Right ventricle myocardium inferior (tissue), 1 donor: ENCODE measurements around the gene CTNNB1. TPM values are rescaled to one million over a fixed set of nuclear protein-coding genes. Genes with fewer than 3 reads are reported as not detected.
A peak's percentile ranks its signal among the peaks of the same experiment; 100 is the strongest.

Experiments
- ATAC-seq: fragments of 200-7000 bp; cut with Tn5 transposase; one replicate; pipeline ENCODE4 v1.9.1; 2020; ENCODE audit warnings: mild to moderate bottlenecking, moderate library complexity
- DNase-seq: peaks from one replicate; pipeline ENCODE4 v3.0.0; 2021; ENCODE audit errors: missing footprints
- intact Hi-C: fragments of 100-400 bp; cut with DNase I; formaldehyde crosslinking; loops from one replicate; pipeline ENCODE4 v1.11.0; 2022
- total RNA-seq: library from RNA; stranded (reverse); fragmentation: NEBNext Ultra II Directional; extraction: Animal tissue kit (Norgen Biotek cat#: 25700); gene quantifications from one replicate; pipeline ENCODE4 v1.2.1, GENCODE V29; 2021
- donor health status: DM: no; HTN: yes; CAD: no; lungs with severe emphysema.

Gene CTNNB1
- total RNA-seq, 1 donor from 2014 or later = 160 TPM

DNA sequence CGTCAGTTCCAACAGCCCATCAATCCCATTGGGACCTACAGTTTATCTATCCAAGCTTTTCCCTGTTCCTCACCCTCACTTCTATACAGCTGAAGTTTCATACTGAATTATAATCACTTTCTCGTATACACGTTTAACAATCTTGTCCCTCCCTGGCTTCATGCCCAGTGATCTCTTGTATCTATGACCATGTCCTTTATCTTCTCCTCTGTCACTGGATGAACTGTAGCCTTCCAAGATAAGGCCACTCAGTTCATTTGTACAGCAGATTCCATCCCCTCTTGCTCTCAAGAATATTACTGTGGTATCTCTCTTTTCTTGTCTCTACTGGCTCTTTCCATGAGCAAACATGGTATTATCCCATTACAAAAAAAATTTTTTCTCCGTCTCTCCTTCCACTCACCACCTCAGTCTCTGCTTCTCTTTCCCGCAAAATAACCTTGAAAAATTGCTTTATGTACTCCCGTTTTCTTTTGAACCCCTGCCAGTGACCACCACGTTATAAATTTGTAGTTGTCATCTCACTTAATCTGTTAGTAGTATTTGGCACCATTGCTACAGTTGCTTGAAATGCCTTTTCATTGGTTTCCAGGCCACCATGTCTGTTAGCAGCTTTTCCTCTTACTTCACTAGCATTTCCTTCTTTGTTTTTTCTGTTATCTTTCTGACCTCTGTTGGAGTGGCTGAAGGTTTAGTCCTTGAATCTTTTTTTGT is 9.4 kb downstream of the CTNNB1 start:
- ATAC-seq = no peak
- intact Hi-C loops = no loop called here

DNA sequence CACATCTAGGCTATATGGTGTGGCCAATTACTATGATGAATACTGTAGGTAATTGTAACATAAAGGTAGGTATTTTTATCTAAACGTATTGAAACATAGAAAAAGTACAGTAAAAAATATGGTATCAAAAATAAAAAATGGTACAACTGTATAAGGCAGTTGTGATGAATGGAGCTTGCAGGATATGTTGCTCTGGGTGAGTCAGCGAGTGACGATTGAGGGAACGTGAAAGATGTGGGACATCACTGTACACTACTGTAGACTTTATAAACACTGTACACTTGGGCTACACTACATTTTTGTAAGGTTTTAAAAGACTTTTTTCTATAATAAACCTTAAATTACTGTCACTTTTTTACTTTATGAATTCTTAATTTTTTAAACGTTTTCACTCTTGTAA is 10.3 kb downstream of the CTNNB1 start:
- DNase-seq (no peak), ATAC-seq (no peak)
- intact Hi-C loops = no loop called here

More for the DNA sequence above, 9.4 kb downstream of the CTNNB1 start:
- no peak for DNase-seq

DNA sequence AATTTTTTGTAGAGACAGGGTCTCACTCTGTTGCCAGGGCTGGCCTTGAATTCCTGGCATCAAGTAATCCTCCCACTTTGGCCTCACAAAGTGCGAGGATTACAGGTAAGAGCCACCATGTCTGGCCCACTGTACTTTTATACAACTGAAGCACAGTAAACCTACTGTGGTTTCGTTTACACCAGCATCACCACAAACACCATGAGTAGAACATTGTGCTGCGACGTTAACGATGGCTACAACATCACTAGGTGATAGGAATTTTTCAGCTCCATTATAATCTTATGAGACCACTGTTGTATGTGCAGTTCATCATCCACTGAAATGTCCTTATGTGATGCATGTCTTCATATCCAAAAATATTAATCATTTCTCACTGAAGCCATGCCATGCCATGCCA is 11.7 kb downstream of the CTNNB1 start:
- ATAC-seq (no peak), DNase-seq (no peak)
- intact Hi-C loops = no loop called here

DNA sequence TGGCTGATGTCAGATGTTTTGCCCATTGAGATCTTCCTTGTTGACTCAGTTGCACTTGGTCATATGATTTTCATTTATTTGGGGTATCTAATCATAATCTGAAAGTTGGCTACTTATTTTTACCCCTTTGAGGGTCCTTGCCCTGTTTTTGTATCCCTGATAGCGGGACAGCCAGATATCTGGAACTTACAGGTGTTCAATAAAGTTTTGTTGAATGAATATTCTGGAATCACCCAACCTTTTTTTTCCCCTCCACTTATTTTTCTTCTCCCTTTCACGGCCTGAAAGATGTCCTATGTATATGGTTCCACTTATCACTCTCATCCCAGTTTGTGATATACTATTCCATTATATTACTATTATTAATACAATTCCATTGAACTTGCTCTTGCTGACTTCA is 12.8 kb downstream of the CTNNB1 start:
- intact Hi-C loops = no loop called here

DNA sequence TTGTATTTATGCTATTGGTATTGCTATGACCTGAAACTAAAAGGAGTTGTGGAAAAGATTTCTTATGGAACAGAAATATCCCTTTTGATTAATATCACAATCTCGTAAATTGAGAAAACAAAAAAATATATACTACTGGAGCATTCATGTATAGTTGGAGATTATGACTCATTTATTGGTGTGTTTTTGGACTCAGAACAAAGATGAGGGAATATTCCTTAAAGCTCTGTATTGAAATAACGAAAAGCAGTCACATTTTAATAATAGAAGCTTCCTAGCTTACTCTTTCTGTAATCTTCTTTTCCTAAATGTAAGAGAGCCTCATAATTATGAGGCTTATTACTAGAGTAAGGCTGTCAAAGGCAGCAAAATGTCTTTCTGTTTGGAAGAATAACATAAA is 14.3 kb downstream of the CTNNB1 start:
- ATAC-seq = no peak
- no peak for DNase-seq
- intact Hi-C loops = no loop called here

More for the DNA sequence above, 12.8 kb downstream of the CTNNB1 start:
- DNase-seq (no peak), ATAC-seq (no peak)

DNA sequence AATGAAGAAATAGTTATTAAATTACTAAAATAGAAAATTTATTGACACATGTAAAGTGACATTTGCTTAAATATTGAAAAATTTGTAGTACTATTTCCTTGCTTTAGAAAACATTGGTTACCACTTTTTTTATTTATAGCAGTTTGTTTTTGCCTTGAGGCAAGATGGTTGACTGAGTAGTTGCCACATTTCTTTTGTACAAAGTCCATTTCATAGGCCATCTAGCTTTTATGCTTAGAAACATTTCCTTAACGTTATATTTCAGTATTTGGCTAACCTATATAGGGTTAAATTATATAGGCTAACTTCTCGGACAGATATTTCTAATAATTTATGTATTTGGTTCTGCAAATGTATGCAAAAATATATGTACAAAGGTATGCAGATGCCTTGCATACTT is 17.1 kb downstream of the CTNNB1 start:
- ATAC-seq (no peak), DNase-seq (no peak)
- intact Hi-C loops = no loop called here

DNA sequence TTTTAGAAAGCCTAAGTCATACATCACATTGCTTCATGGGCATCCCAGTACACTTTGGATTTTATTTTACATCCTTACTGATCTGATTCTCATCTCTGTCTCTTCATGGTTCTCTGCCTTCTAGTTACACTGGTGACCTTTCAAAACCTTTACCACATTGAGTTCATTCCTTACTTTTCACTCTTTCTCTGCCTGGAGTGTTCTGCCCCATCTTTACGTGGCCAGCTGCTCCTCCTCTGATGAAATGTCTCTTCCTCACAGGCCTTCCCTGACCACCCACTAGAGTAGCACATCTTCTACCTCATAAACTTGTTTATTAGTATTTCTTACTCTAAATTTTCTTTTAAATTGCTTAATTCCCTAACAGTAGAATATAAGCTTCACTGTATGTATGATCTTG is 17.7 kb downstream of the CTNNB1 start:
- intact Hi-C loops = no loop called here
- DNase-seq (no peak), ATAC-seq (no peak)

DNA sequence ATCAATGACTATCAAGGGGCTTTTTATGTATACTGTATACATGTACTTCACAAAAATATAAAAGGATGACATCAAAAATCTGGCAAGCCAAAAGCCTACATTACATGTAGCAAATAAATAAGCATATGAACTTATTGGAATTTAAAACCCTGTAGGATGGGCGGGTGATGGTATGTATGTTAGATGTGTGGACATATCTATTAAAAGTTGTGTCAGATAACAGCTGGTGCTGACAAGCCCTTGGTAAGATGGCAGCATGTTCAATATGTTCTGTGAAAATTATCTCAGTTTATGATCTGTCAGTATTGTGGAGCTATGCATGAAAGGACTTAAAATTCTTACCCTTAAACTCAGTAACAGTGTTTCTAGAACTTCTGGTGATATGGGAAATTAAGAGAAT is 20.1 kb downstream of the CTNNB1 start:
- intact Hi-C loops = no loop called here
- DNase-seq = no peak
- no peak for ATAC-seq

DNA sequence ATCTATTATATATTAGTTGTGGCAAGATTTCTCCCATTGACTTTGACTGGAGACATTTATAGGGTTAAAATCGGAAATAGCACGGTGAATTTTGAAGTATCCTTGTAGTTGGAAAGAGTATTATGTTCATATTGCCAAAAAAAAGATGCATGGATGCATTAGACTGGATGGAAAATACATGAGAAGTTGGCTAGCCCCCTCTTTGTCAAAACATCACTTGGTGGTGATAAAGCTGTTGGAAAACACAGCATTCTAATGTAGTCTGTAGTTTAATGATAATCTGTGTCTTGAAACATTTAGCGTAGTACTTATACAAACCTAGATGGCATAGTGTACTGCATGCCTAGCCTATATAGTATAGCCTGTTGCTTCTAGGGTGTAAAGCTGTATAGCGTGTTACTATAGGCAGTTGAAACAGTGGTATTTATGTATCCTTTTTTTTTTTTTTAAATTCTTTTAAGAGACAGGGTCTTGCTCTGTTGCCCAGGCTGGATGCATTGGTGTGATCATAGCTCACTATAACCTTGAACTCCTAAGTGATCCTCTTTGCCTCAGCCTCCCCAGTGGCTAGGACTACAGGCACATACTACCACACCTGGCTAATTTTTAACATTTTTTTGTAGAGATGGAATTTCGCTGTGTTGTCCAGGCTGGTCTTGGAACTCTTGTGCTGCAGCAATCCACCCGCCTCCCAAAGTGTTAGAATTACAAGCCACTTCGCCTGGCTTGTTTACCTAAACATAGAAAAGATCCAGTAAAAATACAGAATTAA is 21.8 kb downstream of the CTNNB1 start:
- DNase-seq (no peak), ATAC-seq (no peak)
- intact Hi-C loops = loop anchor here (2.0 kb wide), 1 partner anchor 14 kb away; no protein-coding TSS in a partner anchor

DNA sequence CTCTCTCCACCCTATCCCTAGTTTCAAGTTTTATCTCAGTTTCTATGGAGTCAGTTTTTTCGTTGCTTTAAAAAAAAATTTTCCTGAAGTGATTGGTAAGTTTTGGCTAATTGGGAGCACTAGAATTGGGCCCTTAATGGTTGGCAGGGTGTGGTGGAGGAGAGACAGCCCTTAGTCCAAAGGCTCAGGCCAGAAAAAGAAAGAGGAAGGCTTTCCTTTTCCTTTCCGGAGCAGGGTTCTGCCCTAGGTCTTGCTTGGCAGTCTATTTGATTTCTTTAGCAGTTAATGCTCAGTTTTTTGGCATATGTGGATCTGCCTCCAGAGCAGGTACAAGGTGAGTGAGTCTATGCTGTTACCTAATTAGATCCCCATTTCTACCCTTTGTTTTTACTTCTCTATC is 22.7 kb downstream of the CTNNB1 start:
- ATAC-seq = no peak
- intact Hi-C loops = no loop called here
- no peak for DNase-seq

DNA sequence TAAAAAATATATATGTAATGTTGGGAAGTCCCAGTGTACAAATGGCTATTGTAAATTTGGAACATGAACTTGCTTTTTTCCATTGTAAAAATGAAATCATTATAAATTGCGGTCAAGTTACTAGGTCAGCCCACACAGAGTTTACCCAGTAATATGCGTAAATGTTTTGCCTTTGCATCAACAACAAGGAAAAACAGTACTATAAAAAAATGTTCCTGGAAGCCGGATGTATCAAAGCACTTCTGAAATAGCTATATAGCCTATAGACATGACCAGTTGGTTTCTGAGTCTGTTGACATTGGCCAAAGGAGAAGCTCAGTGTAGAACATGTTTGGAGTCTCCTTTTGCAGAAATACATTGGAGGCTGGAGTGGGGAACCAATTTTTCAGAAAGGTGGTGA is 23.2 kb downstream of the CTNNB1 start:
- intact Hi-C loops = no loop called here

DNA sequence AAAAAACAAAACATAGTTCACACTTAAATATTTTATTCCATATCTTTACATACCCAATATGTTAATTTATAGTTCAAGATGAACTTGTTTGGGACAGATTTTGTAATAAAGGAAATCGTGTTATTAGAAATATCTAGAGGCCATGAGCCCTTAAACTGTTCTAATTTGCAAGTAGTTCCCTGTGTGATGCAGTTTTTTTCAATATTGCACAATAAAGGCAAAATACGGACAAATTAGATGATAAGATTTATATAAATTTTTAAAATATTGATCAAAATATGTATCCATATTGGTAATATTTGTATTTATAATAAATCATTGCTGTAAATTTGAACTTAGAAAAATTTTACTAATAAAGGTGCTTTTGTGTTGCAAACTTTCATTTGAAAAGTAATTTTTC is 23.8 kb downstream of the CTNNB1 start:
- DNase-seq (no peak), ATAC-seq (no peak)
- intact Hi-C loops = no loop called here

More for the DNA sequence above, 23.2 kb downstream of the CTNNB1 start:
- no peak for DNase-seq
- ATAC-seq = no peak

DNA sequence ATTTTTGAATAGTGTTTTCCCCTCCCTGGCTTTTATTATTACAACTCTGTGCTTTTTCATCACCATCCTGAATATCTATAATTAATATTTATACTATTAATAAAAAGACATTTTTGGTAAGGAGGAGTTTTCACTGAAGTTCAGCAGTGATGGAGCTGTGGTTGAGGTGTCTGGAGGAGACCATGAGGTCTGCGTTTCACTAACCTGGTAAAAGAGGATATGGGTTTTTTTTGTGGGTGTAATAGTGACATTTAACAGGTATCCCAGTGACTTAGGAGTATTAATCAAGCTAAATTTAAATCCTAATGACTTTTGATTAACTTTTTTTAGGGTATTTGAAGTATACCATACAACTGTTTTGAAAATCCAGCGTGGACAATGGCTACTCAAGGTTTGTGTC is 24.4 kb downstream of the CTNNB1 start:
- intact Hi-C loops = no loop called here
- ATAC-seq = no peak
- DNase-seq = no peak

DNA sequence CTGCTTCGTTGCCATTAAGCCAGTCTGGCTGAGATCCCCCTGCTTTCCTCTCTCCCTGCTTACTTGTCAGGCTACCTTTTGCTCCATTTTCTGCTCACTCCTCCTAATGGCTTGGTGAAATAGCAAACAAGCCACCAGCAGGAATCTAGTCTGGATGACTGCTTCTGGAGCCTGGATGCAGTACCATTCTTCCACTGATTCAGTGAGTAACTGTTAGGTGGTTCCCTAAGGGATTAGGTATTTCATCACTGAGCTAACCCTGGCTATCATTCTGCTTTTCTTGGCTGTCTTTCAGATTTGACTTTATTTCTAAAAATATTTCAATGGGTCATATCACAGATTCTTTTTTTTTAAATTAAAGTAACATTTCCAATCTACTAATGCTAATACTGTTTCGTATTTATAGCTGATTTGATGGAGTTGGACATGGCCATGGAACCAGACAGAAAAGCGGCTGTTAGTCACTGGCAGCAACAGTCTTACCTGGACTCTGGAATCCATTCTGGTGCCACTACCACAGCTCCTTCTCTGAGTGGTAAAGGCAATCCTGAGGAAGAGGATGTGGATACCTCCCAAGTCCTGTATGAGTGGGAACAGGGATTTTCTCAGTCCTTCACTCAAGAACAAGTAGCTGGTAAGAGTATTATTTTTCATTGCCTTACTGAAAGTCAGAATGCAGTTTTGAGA is 25.0 kb downstream of the CTNNB1 start:
- DNase-seq (no peak), ATAC-seq (peak; percentile 91)
- intact Hi-C loops = no loop called here

DNA sequence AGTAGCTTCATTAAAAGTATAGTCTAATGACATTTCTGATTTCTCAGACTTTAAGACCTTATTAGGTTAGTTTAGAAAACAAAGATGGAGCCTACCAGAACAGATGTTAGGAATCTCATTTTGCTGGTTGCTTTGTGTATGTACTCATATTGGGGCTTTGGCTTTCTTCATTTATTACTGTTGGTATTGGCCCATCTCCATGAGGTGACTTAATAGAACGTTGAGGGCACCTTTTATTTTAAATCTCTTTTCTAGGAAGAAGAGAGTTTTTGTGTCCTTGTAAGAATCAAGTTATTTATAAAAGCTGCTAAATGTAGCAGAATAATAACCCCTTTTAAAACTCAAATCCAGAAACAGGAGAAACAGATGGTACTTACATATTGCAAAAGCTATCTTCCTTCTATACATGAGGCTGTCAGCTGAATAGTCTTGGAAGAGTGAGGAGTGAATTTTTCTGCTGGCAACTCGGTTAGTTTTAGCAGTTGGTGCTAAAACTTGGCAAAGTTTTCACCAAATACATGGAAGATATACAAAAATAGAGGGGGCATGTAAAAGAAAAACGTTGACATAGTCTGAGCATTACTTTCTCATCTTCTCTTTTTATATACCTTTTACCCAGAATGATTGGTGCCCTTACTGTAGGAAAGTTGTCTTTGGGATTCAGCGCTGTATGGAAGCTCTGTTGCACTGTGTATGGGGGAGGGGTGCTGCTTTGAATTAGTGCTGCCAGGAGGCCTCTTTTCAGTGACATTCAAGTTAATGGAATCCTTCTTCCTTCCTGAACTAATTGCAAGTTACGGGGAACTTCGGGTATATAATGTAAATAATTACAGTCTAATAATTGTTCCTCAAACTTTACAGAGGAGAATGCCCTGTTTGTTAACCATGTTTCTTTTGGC is 35.8 kb downstream of the CTNNB1 start:
- intact Hi-C loops = no loop called here
- ATAC-seq (no peak), DNase-seq (no peak)

DNA sequence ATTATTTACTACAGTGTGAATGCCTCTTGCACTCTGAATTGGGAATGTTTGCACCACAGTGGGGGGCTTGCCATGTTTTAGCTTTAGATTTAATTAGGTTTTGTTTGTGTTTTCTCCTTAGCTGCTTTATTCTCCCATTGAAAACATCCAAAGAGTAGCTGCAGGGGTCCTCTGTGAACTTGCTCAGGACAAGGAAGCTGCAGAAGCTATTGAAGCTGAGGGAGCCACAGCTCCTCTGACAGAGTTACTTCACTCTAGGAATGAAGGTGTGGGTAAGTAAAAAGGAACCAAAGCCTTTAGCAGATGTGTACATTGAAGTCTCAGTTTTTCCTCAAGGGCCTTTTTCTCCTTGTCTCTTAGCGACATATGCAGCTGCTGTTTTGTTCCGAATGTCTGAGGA is 36.9 kb downstream of the CTNNB1 start:
- intact Hi-C loops = no loop called here
- ATAC-seq (no peak), DNase-seq (no peak)

DNA sequence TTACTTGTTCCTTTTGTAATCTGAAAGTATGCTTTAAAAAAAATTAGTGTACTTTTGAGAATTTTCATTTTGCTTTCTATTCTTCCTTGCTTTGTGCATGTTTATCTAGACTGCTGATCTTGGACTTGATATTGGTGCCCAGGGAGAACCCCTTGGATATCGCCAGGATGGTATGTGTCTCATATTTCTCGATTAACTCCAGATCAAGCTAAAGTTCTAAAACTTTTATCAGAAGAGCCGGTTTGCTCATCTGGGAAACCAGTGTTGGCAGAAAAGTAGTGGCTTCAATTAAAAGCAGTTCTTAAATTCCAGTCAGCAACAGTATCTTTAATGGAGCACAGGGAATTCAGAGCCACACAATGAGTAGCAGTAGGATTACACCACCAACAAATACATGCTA is 38.6 kb downstream of the CTNNB1 start:
- no peak for ATAC-seq
- intact Hi-C loops = no loop called here
- no peak for DNase-seq

DNA sequence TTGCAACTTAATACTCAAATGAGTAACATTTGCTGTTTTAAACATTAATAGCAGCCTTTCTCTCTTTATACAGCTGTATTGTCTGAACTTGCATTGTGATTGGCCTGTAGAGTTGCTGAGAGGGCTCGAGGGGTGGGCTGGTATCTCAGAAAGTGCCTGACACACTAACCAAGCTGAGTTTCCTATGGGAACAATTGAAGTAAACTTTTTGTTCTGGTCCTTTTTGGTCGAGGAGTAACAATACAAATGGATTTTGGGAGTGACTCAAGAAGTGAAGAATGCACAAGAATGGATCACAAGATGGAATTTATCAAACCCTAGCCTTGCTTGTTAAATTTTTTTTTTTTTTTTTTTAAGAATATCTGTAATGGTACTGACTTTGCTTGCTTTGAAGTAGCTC is 40.3 kb downstream of the CTNNB1 start:
- ATAC-seq = no peak
- no peak for DNase-seq
- intact Hi-C loops = no loop called here

DNA sequence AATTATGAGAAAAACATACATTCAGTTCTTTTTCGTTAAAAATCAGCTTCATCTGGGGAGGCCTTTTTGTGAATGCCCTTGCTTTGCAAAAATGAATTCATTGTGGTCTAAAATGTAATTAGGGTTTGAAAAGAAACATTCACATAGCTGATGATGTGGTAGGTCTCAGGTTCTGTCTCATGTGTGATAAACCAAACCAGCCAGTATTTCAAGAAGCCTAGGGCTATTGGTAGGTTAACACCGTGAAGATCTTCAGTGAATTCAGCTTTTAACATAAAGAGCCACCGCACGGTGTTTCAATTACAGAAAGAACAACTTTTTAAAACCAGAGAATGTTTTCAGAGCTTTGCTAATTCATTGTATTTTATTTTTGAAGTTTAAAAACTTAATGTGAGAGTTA is 41.9 kb downstream of the CTNNB1 start:
- DNase-seq = no peak
- intact Hi-C loops = no loop called here
- ATAC-seq = no peak
